SK-N-SH (cell line): ENCODE measurements around the gene ABCA4. TPM values are rescaled to one million over a fixed set of nuclear protein-coding genes. Genes with fewer than 3 reads are reported as not detected.

Experiments used
- CTCF ChIA-PET: fragments of 300-600, 350-600 bp; formaldehyde crosslinking; extraction: SDS; loops from one replicate; lab custom pipeline; 2021; lab: Yijun Ruan, JAX
- POLR2A ChIA-PET: fragments of 350-600 bp; sonication (Branson Sonifier 250); formaldehyde crosslinking; extraction: SDS; loops from one replicate; lab custom pipeline; 2020; ENCODE audit warnings: antibody characterized with exemption, inconsistent platforms; lab: Yijun Ruan, JAX
- DNase-seq: peaks from one replicate; pipeline ENCODE4 v3.0.0; 2012
- H2AFZ ChIP-seq: fragments of 200-600 bp; sonication (generic); 2 replicates; pipeline ENCODE4 v1.8.1; 2016; ENCODE audit warnings: antibody characterized with exemption, mild to moderate bottlenecking, low read depth
- H3F3A ChIP-seq: fragments of 200-600 bp; sonication (generic); replicated peaks from 2 replicates; pipeline ENCODE3; 2016; ENCODE audit warnings: antibody characterized with exemption, mild to moderate bottlenecking; ENCODE audit not compliant: insufficient read depth
- H3K27ac ChIP-seq, 2 experiments: fragments of 200-500 bp in 1 of 2; fragments of 200-600 bp in 1 of 2; sonication (Bioruptor generic) in 1 of 2; sonication (generic), shearing (Covaris generic) in 1 of 2; 2 replicates each; pipeline versions ENCODE4 v1.5.1 to v1.6.1; 2014 to 2016; ENCODE audit warnings: low read depth in 2 of 2, inconsistent platforms in 1 of 2, low read length in 1 of 2, mild to moderate bottlenecking in 1 of 2, mixed read lengths in 1 of 2
- H3K27me3 ChIP-seq: fragments of 200-600 bp; sonication (generic), shearing (Covaris generic); 2 replicates; pipeline ENCODE4 v1.6.1; 2016; ENCODE audit warnings: mixed run types; ENCODE audit not compliant: insufficient read depth
- H3K36me3 ChIP-seq, 2 experiments: fragments of 200-500 bp in 1 of 2; fragments of 200-600 bp in 1 of 2; sonication (Bioruptor generic) in 1 of 2; sonication (generic) in 1 of 2; replicated peaks in 1 of 2; 2 replicates each; pipeline versions ENCODE3 to v1.5.1; 2014 to 2016; ENCODE audit warnings: low read length in 1 of 2, mild to moderate bottlenecking in 1 of 2; ENCODE audit not compliant: insufficient read depth in 2 of 2, control insufficient read depth in 1 of 2
- H3K4me1 ChIP-seq, 2 experiments: fragments of 200-500 bp in 1 of 2; fragments of 200-600 bp in 1 of 2; sonication (Bioruptor generic) in 1 of 2; sonication (generic), shearing (Covaris generic) in 1 of 2; 2 replicates each; pipeline versions ENCODE4 v1.5.1 to v1.6.1; 2014 to 2016; ENCODE audit warnings: low read depth in 1 of 2, low read length in 1 of 2, mixed run types in 1 of 2; ENCODE audit not compliant: insufficient read depth in 2 of 2, control insufficient read depth in 1 of 2
- H3K4me2 ChIP-seq: fragments of 200-600 bp; sonication (generic), shearing (Covaris generic); 2 replicates; pipeline ENCODE4 v1.6.1; 2017; ENCODE audit warnings: mixed run types
- H3K4me3 ChIP-seq, 2 experiments: fragments of 200-500 bp in 1 of 2; fragments of 200-600 bp in 1 of 2; sonication (Bioruptor generic) in 1 of 2; sonication (generic), shearing (Covaris generic) in 1 of 2; 2 replicates each; pipeline versions ENCODE4 v1.5.1 to v1.8.1; 2014 to 2016; ENCODE audit warnings: low read depth in 2 of 2, inconsistent platforms in 1 of 2, low read length in 1 of 2, mild to moderate bottlenecking in 1 of 2, mixed read lengths in 1 of 2, moderate library complexity in 1 of 2
- H3K79me2 ChIP-seq: fragments of 200-600 bp; sonication (generic); 2 replicates; pipeline ENCODE4 v1.8.1; 2017; ENCODE audit warnings: mild to moderate bottlenecking; ENCODE audit not compliant: insufficient read depth
- H3K9ac ChIP-seq: fragments of 200-600 bp; sonication (generic); 2 replicates; pipeline ENCODE4 v1.6.1; 2017; ENCODE audit warnings: mixed run types
- H3K9me2 ChIP-seq: fragments of 200-600 bp; sonication (generic); 2 replicates; pipeline ENCODE4 v1.6.1; 2017; ENCODE audit warnings: mixed run types
- H3K9me3 ChIP-seq: fragments of 200-600 bp; sonication (generic); 2 replicates; pipeline ENCODE4 v1.6.1; 2017; ENCODE audit warnings: mixed run types, mild to moderate bottlenecking, moderate library complexity
- H4K20me1 ChIP-seq: fragments of 200-600 bp; sonication (generic); 2 replicates; pipeline ENCODE4 v1.6.1; 2017; ENCODE audit warnings: mild to moderate bottlenecking, mixed run types; ENCODE audit not compliant: insufficient read depth
- CHD2 ChIP-seq: fragments of 150-350 bp; IDR thresholded peaks from 2 replicates; pipeline ENCODE4 v1.6.1; 2018; ENCODE audit warnings: low read length; ENCODE audit not compliant: partially characterized antibody
- CTCF ChIP-seq: fragments of 200-600 bp; sonication (generic); IDR thresholded peaks from 2 replicates; pipeline ENCODE4 v1.6.1; 2017; ENCODE audit warnings: antibody characterized with exemption, mild to moderate bottlenecking, moderate library complexity
- FOSL2 ChIP-seq: IDR thresholded peaks from 2 replicates; pipeline ENCODE4 v1.4.0; 2012; ENCODE audit warnings: low read depth, mild to moderate bottlenecking, moderate library complexity, borderline replicate concordance
- FOXJ3 ChIP-seq: sonication (generic); formaldehyde crosslinking; IDR thresholded peaks from 2 replicates; pipeline ENCODE4 v1.5.1; 2020; ENCODE audit warnings: mild to moderate bottlenecking, missing genetic modification reagents
- IRF3 ChIP-seq: fragments of 150-350 bp; IDR thresholded peaks from 2 replicates; pipeline ENCODE4 v1.6.1; 2016; ENCODE audit warnings: mild to moderate bottlenecking, low read depth, low read length
- MAX ChIP-seq: IDR thresholded peaks from 2 replicates; pipeline ENCODE4 v1.4.0; 2012; ENCODE audit warnings: low read depth
- MEF2A ChIP-seq: IDR thresholded peaks from 2 replicates; pipeline ENCODE4 v1.4.0; 2012; ENCODE audit warnings: low read depth, borderline replicate concordance
- MXI1 ChIP-seq: IDR thresholded peaks from 2 replicates; pipeline ENCODE4 v1.6.1; 2012; ENCODE audit warnings: mild to moderate bottlenecking, low read depth, low read length, improper control_type of control experiment
- NRF1 ChIP-seq: IDR thresholded peaks from 2 replicates; pipeline ENCODE4 v1.6.1; 2012; ENCODE audit warnings: low read depth, mild to moderate bottlenecking, low read length
- RCOR1 ChIP-seq: fragments of 150-350 bp; IDR thresholded peaks from 2 replicates; pipeline ENCODE4 v1.6.1; 2017; ENCODE audit warnings: antibody characterized with exemption, low read length
- RXRA ChIP-seq: IDR thresholded peaks from 2 replicates; pipeline ENCODE4 v1.4.0; 2012; ENCODE audit warnings: low read depth, mild to moderate bottlenecking, borderline replicate concordance
- SIN3A ChIP-seq: IDR thresholded peaks from 2 replicates; pipeline ENCODE4 v1.6.1; 2012; ENCODE audit warnings: low read depth, mild to moderate bottlenecking, low read length, moderate library complexity, borderline replicate concordance
- TAF1 ChIP-seq: IDR thresholded peaks from 2 replicates; pipeline ENCODE4 v1.6.1; 2012; ENCODE audit warnings: low read depth, mild to moderate bottlenecking, low read length, moderate library complexity, borderline replicate concordance
- TCF12 ChIP-seq: IDR thresholded peaks from 2 replicates; pipeline ENCODE4 v1.4.0; 2012
- TEAD4 ChIP-seq: IDR thresholded peaks from 2 replicates; pipeline ENCODE4 v1.4.0; 2012; ENCODE audit warnings: mild to moderate bottlenecking, borderline replicate concordance; ENCODE audit not compliant: insufficient read depth
- USF2 ChIP-seq: fragments of 150-350 bp; IDR thresholded peaks from 2 replicates; pipeline ENCODE4 v1.6.1; 2017; ENCODE audit warnings: antibody characterized with exemption, low read length, low read depth, borderline replicate concordance
- ZBTB33 ChIP-seq: IDR thresholded peaks from 2 replicates; pipeline ENCODE4 v1.4.0; 2012; ENCODE audit warnings: low read depth, borderline replicate concordance
- WGBS: methylation state at CpG from one replicate; pipeline ENCODE4 v1.1.6; 2017; ENCODE audit warnings: low lambda C conversion rate; 5-methylcytosine and 5-hydroxymethylcytosine counted together
- polyA plus RNA-seq, 3 experiments: library from polyadenylated mRNA; depleted of rRNA; stranded (reverse); fragments of >200 nt; gene quantifications; 2 replicates each; pipeline ENCODE4 v1.2.3, GENCODE V29; 2012

Gene ABCA4
- polyA plus RNA-seq, 1 of the 3 experiments (the other 2 are of a cell fraction) = 0.03 TPM

GRCh38 chr1:94079080-94079940 lies 41.6 kb downstream of the ABCA4 start:
- Histone ChIP-seq H3K4me3 (no peak overlapping the region), H3F3A (no peaks in the 10 kb centered on the region), H3K27ac (no peak overlapping the region), H3K9ac (no peak overlapping the region), H4K20me1 (no peaks in the 10 kb centered on the region), H3K4me1 (peaks cover 0 to 8% of the 10 kb centered on the region in 2 experiments; a peak in 1 of 4 replicates), H3K9me2 (no peaks in the 10 kb centered on the region), H3K4me2 (no peak overlapping the region), H2AFZ (no peak overlapping the region), H3K36me3 (no peaks in the 10 kb centered on the region), H3K9me3 (no peaks in the 10 kb centered on the region), H3K79me2 (no peaks in the 10 kb centered on the region), H3K27me3 (no peaks in the 10 kb centered on the region)
- 69% methylated on average over 6 of the region's 6 CpGs for WGBS
- ChIA-PET POLR2A (no interaction called here), CTCF (interaction anchor here (1.2 kb wide), 1 partner anchor 257 kb away, joined by 5 read pairs; no protein-coding TSS in a partner anchor)
- DNase-seq = no peak
- no peak for TF ChIP-seq FOXJ3 (CRISPR knock-in tag)
- TF ChIP-seq ZBTB33 = no peak
- no peak for TF ChIP-seq CTCF
- no peak for TF ChIP-seq NRF1
- no peak for TF ChIP-seq TAF1
- no peak for TF ChIP-seq USF2
- TF ChIP-seq TEAD4 = no peak
- TF ChIP-seq RCOR1 = no peak
- TF ChIP-seq MAX = no peak
- TF ChIP-seq FOSL2 = no peak
- no peak for TF ChIP-seq MXI1
- TF ChIP-seq TCF12 = no peak
- no peak for TF ChIP-seq CHD2
- TF ChIP-seq IRF3 = no peak
- no peak for TF ChIP-seq MEF2A
- TF ChIP-seq RXRA = no peak
- no peak for TF ChIP-seq SIN3A
